Measurements from ENCODE around the gene SVOP.

DNA sequence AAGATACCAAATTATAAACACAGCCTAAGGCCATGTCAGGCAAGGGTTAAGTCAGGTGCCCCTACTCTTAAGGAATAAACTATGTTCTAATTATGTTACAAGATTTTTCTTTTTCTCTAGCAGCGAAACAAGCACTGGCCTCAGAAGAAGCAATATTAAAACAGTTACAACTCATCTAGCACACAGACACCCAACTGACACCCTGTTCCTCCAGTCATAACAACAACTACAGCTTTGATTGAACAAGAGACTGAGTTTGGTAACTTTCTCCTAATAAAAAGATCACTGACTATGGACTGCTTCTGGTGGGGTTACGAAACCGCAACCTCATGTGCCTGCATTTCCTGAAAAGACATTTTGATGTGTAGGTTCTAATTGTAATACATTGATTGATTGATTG lies 144.3 kb downstream of the SVOP start:
- TF ChIP-seq, protein P1, sequence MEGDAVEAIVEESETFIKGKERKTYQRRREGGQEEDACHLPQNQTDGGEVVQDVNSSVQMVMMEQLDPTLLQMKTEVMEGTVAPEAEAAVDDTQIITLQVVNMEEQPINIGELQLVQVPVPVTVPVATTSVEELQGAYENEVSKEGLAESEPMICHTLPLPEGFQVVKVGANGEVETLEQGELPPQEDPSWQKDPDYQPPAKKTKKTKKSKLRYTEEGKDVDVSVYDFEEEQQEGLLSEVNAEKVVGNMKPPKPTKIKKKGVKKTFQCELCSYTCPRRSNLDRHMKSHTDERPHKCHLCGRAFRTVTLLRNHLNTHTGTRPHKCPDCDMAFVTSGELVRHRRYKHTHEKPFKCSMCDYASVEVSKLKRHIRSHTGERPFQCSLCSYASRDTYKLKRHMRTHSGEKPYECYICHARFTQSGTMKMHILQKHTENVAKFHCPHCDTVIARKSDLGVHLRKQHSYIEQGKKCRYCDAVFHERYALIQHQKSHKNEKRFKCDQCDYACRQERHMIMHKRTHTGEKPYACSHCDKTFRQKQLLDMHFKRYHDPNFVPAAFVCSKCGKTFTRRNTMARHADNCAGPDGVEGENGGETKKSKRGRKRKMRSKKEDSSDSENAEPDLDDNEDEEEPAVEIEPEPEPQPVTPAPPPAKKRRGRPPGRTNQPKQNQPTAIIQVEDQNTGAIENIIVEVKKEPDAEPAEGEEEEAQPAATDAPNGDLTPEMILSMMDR (conservative IDR thresholded peaks at IDR 0.05 in 1 of 2, IDR thresholded peaks at IDR 0.05 in 1 of 2; ENCODE audit: extremely low read depth in 1 of 2, insufficient read depth in 1 of 2, low read depth in 1 of 2, low read length in 2 of 2): no peak
- TF ChIP-seq EZH2 (IDR thresholded peaks at IDR 0.05; ENCODE audit: borderline replicate concordance, low read length): no peak

Data from mammary epithelial cell (primary cell).